RWPE2 (cell line): ENCODE measurements around the gene ADRA2A.

Experiments
- ATAC-seq: fragments of 200-7000 bp; cut with Tn5 transposase; 3 replicates; pipeline ENCODE4 v1.9.1; 2021; ENCODE audit warnings: low read depth
- DNase-seq: peaks from one replicate; pipeline ENCODE4 v3.0.0-alpha.2; 2020; ENCODE audit warnings: low spot score
- H3K27ac ChIP-seq: fragments of 450-650 bp; 2 replicates; pipeline ENCODE4 v1.5.1; 2017; ENCODE audit warnings: mild to moderate bottlenecking; ENCODE audit not compliant: poor library complexity, severe bottlenecking
- H3K27me3 ChIP-seq: fragments of 250-450 bp; sonication (Bioruptor Pico); 2 replicates; pipeline ENCODE4 v1.5.1; 2021; ENCODE audit warnings: mild to moderate bottlenecking, moderate library complexity; ENCODE audit not compliant: insufficient read depth, poor library complexity, severe bottlenecking
- H3K36me3 ChIP-seq: fragments of 250-450 bp; sonication (Bioruptor Pico); 2 replicates; pipeline ENCODE4 v1.5.1; 2020; ENCODE audit warnings: low read depth, mild to moderate bottlenecking, moderate library complexity
- H3K4me1 ChIP-seq: fragments of 250-450 bp; sonication (Bioruptor Pico); 2 replicates; pipeline ENCODE4 v1.5.1; 2021; ENCODE audit warnings: mild to moderate bottlenecking, moderate library complexity; ENCODE audit not compliant: insufficient read depth, poor library complexity, severe bottlenecking
- H3K4me3 ChIP-seq: fragments of 250-450 bp; sonication (Bioruptor Pico); 2 replicates; pipeline ENCODE4 v1.5.1; 2021; ENCODE audit warnings: mild to moderate bottlenecking, moderate library complexity; ENCODE audit not compliant: severe bottlenecking
- H3K9me3 ChIP-seq: fragments of 250-450 bp; sonication (Bioruptor Pico); 2 replicates; pipeline ENCODE4 v1.5.1; 2021; ENCODE audit warnings: mild to moderate bottlenecking, moderate library complexity; ENCODE audit not compliant: severe bottlenecking
- CTCF ChIP-seq: fragments of 450-650 bp; IDR thresholded peaks from one replicate; pipeline ENCODE4 v1.5.1; 2017; ENCODE audit warnings: mild to moderate bottlenecking, moderate library complexity; ENCODE audit not compliant: poor library complexity, severe bottlenecking

Gene ADRA2A

DNA sequence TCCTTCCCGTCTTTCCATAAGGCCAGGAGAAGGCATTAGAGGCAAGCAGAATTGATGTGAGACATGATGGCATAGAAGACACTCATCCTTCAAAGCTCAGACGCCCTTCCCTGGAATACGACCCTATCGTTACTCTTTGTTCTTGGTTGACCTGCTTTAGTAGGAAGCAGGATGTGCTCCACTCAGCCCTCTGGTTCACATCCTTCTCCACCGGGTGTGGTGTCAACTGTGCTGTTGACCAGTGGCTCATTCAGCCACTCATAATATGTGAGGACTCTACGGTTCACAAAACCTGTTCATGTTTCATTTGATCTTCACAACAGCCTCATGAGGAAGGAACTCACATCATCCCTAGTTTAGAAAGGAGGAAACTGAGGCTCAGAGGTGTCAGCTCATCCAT, 47.1 kb downstream of the ADRA2A start:
- DNase-seq: no peak
- Histone ChIP-seq H3K27ac (no peak overlapping the region), H3K4me3 (no peak overlapping the region), H3K36me3 (no peaks in the 10 kb centered on the region), H3K4me1 (no peaks in the 10 kb centered on the region), H3K27me3 (no peaks in the 10 kb centered on the region), H3K9me3 (no peaks in the 10 kb centered on the region)
- no peak for TF ChIP-seq CTCF
- ATAC-seq: no peak

- ATAC-seq: no peak
- Histone ChIP-seq H3K27ac (no peak overlapping the region), H3K36me3 (no peaks in the 10 kb centered on the region), H3K4me1 (no peaks in the 10 kb centered on the region), H3K27me3 (no peaks in the 10 kb centered on the region), H3K4me3 (no peak overlapping the region), H3K9me3 (no peaks in the 10 kb centered on the region)
- no peak for DNase-seq
- TF ChIP-seq CTCF: no peak
Measured at GRCh38 chr10:111125102-111125501, 48.3 kb downstream of the ADRA2A start.

- Histone ChIP-seq H3K4me1 (no peaks in the 10 kb centered on the region), H3K4me3 (no peak overlapping the region), H3K36me3 (no peaks in the 10 kb centered on the region), H3K9me3 (no peaks in the 10 kb centered on the region), H3K27ac (no peak overlapping the region), H3K27me3 (no peaks in the 10 kb centered on the region)
- no peak for TF ChIP-seq CTCF
- 0 out of 3 replicates have a peak, but pooled peaks have one; percentile 15 for ATAC-seq
- DNase-seq: no peak
Measured at GRCh38 chr10:111126077-111126476, 49.2 kb downstream of the ADRA2A start.

- no peak for TF ChIP-seq CTCF
- no peak for ATAC-seq
- no peak overlapping the region for H3K27ac ChIP-seq
- no peaks in the 10 kb centered on the region for H3K9me3 ChIP-seq
- H3K4me3 ChIP-seq: no peak overlapping the region
- H3K36me3 ChIP-seq: no peaks in the 10 kb centered on the region
- no peak for DNase-seq
- H3K4me1 ChIP-seq: no peaks in the 10 kb centered on the region
- H3K27me3 ChIP-seq: no peaks in the 10 kb centered on the region
Measured at GRCh38 chr10:111127081-111127848, 50.4 kb downstream of the ADRA2A start.
